A172 (cell line): ENCODE results near the gene ZNF484. TPM values are rescaled to one million over a fixed set of nuclear protein-coding genes. Genes with fewer than 3 reads are reported as not detected.
"Not testable (repeated sequence)": the region's sequence is repeated elsewhere in the genome, so short reads cannot be mapped to it uniquely, and the experiment has no call there.

Experiments
- DNase-seq: peaks from one replicate; pipeline ENCODE4 v3.0.0-alpha.2; 2015; ENCODE audit warnings: low spot score
- total RNA-seq: library from RNA; depleted of rRNA; stranded (reverse); fragments of >200 nt; shearing (Covaris generic); gene quantifications from 2 replicates; pipeline ENCODE4 v1.2.3, GENCODE V29; 2014; rRNA removed

Gene ZNF484
- total RNA-seq: 8.8 and 9.3 TPM in 2 replicates

DNA sequence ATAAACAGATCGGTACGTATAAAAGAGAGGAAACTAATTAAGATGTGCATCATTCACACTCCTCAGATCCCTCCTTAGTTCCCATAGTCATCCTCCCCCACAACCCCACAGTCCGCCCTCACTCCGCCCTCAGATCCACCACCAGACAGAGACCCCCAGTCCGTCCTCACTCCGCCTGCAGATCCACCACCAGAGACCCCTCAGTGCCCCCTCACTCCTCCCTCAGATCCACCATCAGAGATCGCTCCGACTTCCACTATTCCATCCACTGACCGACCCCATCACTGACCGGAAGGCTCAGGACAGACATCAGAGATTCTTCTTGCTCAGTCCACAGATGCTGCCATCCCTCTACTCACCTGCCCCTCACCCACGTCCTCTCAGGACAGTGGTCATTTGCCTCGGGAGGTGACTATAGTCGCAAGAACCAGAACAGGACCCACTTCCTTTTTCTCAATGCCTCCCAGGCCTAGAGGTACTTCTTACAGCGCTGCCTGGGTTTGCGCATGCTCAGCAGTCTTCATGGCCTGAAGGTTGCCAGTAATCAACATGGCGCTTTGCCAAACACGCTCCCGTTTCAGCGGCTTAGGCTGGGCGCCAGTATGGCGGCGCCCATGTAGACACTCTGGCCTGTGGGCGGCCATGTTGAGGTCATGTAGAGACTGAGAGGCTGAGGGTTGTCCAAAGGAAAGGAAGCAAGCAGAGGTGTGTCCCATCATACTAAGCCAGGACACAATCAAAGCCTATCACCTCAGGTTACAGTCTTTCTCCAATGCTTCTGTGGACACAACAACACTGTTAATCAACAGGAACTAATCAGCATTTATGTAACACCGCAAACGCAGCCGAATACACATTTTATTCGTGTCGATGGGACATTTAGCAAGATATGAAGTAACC, at the start of gene ZNF484:
Gene ZNF484, minus strand, starts transcription at position 508 of the 900 bp plus-strand sequence. CDS start 3,009 bp downstream, outside the sequence.
- DNase-seq: peak; percentile 96

- no peak for DNase-seq
Observed at GRCh38 chr9:92920437-92920836, 42.6 kb upstream of the ZNF484 start.

DNA sequence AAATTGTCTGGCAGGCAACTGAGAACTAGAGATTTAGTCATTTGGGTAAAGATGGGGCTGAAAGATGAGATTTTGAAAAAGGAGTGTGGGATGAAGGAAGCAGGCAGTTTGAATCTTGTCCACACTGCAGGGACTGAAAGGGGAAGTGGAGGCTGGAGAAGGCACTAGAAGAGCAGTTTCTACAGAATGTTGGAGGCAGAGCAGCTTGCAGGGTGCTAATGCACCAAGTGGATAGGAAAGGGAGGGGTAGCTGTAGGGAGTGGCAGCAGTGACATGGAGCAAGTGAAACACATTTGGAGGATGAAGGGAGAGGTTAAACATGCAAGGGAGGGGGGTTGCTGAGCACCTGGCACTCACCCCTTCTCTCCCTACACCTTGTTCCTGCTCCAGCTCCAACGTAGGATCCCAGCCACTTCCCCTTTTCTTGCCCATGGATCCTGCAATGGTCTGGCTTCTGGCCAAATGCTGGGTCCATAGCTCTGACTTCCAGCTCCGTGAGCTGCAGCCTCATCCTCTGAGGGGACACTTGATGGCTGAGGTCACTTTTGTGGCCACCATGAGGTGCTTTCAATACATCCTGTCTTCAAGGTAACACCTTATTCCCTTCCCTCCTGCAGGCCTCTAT, 39.5 kb upstream of the ZNF484 start:
- no peak for DNase-seq

DNA sequence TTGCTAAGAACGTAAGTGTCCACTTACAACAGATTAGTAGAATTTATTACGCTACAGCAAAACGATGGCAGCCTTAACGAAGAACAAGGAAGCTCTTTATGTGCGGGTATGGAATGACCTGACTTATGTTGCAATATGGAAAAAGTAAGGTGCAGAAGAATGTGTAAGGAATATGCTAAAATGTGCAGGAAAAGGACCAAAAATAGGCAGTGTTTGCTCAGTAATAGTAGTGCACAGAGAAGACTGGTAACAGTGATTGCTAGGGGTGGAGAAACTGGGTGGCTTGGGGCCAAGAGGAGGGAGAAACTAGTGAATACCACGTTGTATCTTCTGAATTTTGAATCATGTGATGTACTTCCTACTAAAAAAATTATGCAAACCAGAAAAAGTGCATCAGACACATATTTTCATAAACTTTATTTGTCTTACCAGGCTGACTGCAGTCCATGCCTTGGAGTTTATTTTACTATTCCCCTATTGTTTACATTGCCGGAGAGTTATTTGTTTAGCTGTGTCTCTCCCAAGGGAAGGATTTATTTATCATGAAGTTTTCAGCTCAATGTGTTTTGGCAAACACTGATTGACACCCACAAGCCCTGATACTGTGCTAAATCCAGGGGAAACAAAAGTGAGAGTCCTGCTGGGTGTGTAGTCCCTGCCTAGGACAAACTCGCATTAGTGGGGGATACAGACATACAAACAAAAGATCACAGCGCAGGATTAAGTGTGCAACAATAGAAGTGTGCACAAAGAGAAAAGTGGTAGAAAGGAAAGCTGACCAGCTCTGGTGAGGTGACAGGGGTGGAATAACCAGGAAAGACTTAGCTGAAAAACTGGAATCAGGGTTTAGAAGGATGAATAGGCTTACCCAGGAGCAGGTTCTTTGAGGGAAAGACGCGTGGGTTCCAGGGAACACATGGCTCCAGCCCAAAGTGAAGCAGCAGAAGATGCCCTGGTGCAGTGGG, 34.0 kb upstream of the ZNF484 start:
- DNase-seq: no peak

GRCh38 chr9:92905137-92905536, 27.3 kb upstream of the ZNF484 start:
- not testable (repeated sequence) for DNase-seq

- no peak for DNase-seq
Observed at GRCh38 chr9:92897323-92897722, 19.5 kb upstream of the ZNF484 start.

DNA sequence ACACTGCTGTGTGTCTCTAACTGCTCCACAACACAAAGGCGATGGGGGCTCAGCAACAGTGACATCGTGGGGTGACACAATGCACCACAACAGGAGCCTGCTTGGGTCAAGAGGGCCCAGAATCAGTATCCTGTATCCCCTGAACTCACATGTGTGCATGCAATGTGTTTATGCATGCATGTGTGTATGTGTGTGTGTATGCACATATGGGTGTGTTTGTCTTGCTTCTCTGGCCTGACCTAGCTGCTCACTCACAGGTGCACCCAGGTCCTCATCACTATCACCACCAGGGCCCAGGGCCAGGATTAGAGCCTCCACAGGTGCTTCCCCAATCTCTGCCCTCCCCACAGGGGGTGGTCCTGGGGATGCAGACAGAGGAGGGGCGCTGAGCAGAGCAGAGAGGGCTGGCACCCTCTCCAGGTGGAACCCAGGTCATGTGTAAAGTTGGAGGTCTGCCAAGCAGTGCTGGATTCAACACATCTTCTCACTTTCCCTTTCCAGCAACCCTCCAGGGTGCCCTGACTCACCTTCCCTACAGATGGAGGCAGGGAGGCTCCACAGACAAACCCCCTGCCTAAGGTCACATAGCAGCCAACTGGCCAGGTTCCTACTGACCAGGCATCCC, 18.1 kb upstream of the ZNF484 start:
- DNase-seq: no peak

- DNase-seq: no peak
Observed at GRCh38 chr9:92894711-92895362, 17.0 kb upstream of the ZNF484 start.

GRCh38 chr9:92893916-92894610, 16.2 kb upstream of the ZNF484 start:
- DNase-seq: not testable (repeated sequence)

GRCh38 chr9:92892276-92892675, 14.4 kb upstream of the ZNF484 start:
- not testable (repeated sequence) for DNase-seq

DNA sequence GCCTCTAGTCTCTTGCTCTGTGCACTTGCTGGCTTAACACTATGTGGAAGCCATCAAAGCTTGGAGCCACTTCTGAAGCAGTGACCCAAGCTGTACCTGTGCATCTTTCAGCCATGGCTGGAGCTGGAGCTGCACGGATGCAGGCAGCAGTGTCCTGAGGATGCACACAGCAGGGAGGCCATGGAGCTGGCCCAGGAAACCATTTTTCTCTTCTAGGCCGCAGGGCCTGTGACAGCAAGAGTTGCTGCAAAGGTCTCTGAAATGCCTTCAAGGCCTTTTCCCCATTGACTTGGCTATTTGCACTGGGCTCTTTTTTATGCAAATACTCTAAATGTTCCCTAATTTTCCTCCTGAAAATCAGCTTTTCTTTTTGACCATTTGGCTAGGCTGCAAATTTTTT, 12.9 kb upstream of the ZNF484 start:
- no peak for DNase-seq

DNA sequence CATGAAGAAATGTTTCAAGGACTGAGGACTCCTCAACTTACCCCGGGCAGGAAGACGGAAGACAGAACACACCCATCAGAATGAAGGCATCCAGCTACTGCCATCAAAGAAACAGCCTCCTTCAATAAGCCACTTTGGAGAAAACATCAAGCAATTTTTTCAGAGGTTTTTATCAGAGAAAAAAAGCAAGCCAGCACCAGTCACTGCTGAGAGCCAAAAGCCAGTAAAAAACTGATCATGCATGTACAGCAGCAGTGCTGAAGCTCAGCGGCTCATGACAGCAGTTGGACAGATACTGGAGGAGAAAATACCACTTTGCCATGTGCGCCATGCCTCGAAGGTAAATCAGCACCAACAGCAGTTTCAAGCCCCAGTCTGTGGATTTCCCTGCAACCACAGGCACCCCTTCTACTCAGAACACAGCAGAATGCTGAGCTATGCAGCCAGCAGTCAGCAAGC, 10.1 kb upstream of the ZNF484 start:
- no peak for DNase-seq

DNA sequence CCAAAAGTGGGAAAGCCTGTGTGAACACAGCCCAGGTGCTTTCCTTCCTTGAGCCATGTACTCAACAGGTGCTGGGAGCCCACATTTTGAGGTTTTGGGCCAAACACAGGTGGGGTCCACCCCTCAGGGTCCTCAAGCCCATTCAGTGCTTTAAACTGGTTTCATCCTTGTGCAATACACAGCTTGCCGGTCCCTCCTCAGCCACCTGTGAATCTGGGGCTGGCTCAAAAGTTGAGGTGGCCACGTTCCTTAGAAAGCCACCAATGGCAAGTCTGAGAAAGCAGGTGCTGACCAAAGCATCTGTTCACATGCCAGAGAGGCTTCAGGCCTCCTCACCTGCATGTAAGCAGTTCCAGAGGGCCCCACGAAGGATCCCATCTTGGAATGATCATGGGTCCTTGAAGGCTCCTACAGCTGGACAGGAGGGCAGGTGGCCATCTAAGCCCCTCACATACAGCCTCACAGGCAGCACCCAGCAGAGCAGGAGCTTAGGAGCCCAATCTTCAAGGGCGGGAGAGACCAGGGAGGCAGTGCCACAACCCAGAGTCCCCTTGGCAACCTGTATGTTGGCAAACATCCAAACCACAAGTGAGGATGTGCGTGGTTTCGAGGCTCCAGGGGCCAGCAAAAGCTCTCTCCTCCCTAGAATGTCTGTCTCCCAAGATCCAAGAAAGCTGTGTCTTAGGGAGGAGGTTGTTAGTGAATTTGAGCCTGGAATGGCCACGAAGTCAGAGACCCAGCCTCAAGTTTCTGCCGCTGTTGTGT, 9.2 kb upstream of the ZNF484 start:
- peak; percentile 9 for DNase-seq

- not testable (repeated sequence) for DNase-seq
Observed at GRCh38 chr9:92883666-92884405, 6.0 kb upstream of the ZNF484 start.

GRCh38 chr9:92882276-92882675, 4.4 kb upstream of the ZNF484 start:
- DNase-seq: no peak

GRCh38 chr9:92875373-92875772, 2.5 kb downstream of the ZNF484 start:
- DNase-seq: no peak

DNA sequence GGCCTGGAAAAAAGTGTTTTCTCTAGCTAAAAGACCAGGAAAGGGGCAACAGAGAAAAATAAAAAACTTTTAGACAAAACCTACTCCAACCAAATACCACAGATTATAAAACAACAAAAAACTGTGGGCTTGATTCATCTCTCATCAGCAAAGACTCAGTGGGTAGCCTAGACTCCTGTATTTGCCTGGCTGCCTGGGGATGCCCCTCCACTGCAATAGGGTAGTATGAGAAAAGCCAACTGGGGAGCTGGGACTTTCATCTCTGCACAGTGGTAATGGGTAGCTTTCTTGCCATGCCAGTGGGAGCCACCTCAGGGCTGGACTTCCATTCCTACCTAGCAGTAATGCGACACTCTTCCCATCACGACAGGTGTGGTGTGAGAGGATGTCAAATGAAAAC, 7.5 kb downstream of the ZNF484 start:
- DNase-seq: no peak

- not testable (repeated sequence) for DNase-seq
Observed at GRCh38 chr9:92866600-92866999, 11.2 kb downstream of the ZNF484 start.

- no peak for DNase-seq
Observed at GRCh38 chr9:92864152-92864551, 13.7 kb downstream of the ZNF484 start.
